Measurements from ENCODE around the gene RCAN2.

The RCAN2 gene

GRCh38 chr6:46312654-46313053 is 178.6 kb downstream of the RCAN2 start:
- no peaks in the 10 kb centered on the region for H3K4me1 ChIP-seq (ENCODE audit: control insufficient read depth, insufficient read depth, low read length)
- H3K27me3 ChIP-seq (ENCODE audit: control insufficient read depth, insufficient read depth, low read length), result no peaks in the 10 kb centered on the region
- H3K36me3 ChIP-seq (ENCODE audit: control insufficient read depth, insufficient read depth, low read length), result no peaks in the 10 kb centered on the region
- no peaks in the 10 kb centered on the region for H3K9me3 ChIP-seq (ENCODE audit: control insufficient read depth, low read length)
- no peak overlapping the region for H3K9ac ChIP-seq (ENCODE audit: low read length)
- H3K4me3 ChIP-seq (ENCODE audit: low read length), result no peak overlapping the region

- Histone ChIP-seq H3K4me3 (ENCODE audit: low read length) (no peak overlapping the region), H3K9ac (ENCODE audit: low read length) (no peak overlapping the region), H3K4me1 (ENCODE audit: control insufficient read depth, insufficient read depth, low read length) (no peaks in the 10 kb centered on the region), H3K36me3 (ENCODE audit: control insufficient read depth, insufficient read depth, low read length) (no peaks in the 10 kb centered on the region), H3K9me3 (ENCODE audit: control insufficient read depth, low read length) (no peaks in the 10 kb centered on the region), H3K27me3 (ENCODE audit: control insufficient read depth, insufficient read depth, low read length) (no peaks in the 10 kb centered on the region)
Observed at GRCh38 chr6:46310196-46310595, 181.1 kb downstream of the RCAN2 start.

- Histone ChIP-seq H3K9me3 (ENCODE audit: control insufficient read depth, low read length) (no peaks in the 10 kb centered on the region), H3K4me3 (ENCODE audit: low read length) (no peak overlapping the region), H3K27me3 (ENCODE audit: control insufficient read depth, insufficient read depth, low read length) (no peaks in the 10 kb centered on the region), H3K9ac (ENCODE audit: low read length) (no peak overlapping the region), H3K36me3 (ENCODE audit: control insufficient read depth, insufficient read depth, low read length) (no peaks in the 10 kb centered on the region), H3K4me1 (ENCODE audit: control insufficient read depth, insufficient read depth, low read length) (no peaks in the 10 kb centered on the region)
Observed at GRCh38 chr6:46306431-46306830, 184.8 kb downstream of the RCAN2 start.

- no peaks in the 10 kb centered on the region for H3K9me3 ChIP-seq (ENCODE audit: control insufficient read depth, low read length)
- no peaks in the 10 kb centered on the region for H3K36me3 ChIP-seq (ENCODE audit: control insufficient read depth, insufficient read depth, low read length)
- no peak overlapping the region for H3K9ac ChIP-seq (ENCODE audit: low read length)
- H3K27me3 ChIP-seq (ENCODE audit: control insufficient read depth, insufficient read depth, low read length), result no peaks in the 10 kb centered on the region
- no peaks in the 10 kb centered on the region for H3K4me1 ChIP-seq (ENCODE audit: control insufficient read depth, insufficient read depth, low read length)
- no peak overlapping the region for H3K4me3 ChIP-seq (ENCODE audit: low read length)
Observed at GRCh38 chr6:46305833-46306232, 185.4 kb downstream of the RCAN2 start.

GRCh38 chr6:46305236-46305635 is 186.0 kb downstream of the RCAN2 start:
- H3K9me3 ChIP-seq (ENCODE audit: control insufficient read depth, low read length), result no peaks in the 10 kb centered on the region
- H3K4me1 ChIP-seq (ENCODE audit: control insufficient read depth, insufficient read depth, low read length), result no peaks in the 10 kb centered on the region
- no peaks in the 10 kb centered on the region for H3K27me3 ChIP-seq (ENCODE audit: control insufficient read depth, insufficient read depth, low read length)
- H3K36me3 ChIP-seq (ENCODE audit: control insufficient read depth, insufficient read depth, low read length), result no peaks in the 10 kb centered on the region
- no peak overlapping the region for H3K4me3 ChIP-seq (ENCODE audit: low read length)
- no peak overlapping the region for H3K9ac ChIP-seq (ENCODE audit: low read length)

GRCh38 chr6:46302816-46303215 is 188.4 kb downstream of the RCAN2 start:
- Histone ChIP-seq H3K36me3 (ENCODE audit: control insufficient read depth, insufficient read depth, low read length) (no peaks in the 10 kb centered on the region), H3K4me3 (ENCODE audit: low read length) (no peak overlapping the region), H3K27me3 (ENCODE audit: control insufficient read depth, insufficient read depth, low read length) (no peaks in the 10 kb centered on the region), H3K9ac (ENCODE audit: low read length) (no peak overlapping the region), H3K4me1 (ENCODE audit: control insufficient read depth, insufficient read depth, low read length) (no peaks in the 10 kb centered on the region), H3K9me3 (ENCODE audit: control insufficient read depth, low read length) (no peaks in the 10 kb centered on the region)

GRCh38 chr6:46302176-46302575 is 189.1 kb downstream of the RCAN2 start:
- H3K4me1 ChIP-seq (ENCODE audit: control insufficient read depth, insufficient read depth, low read length), result no peaks in the 10 kb centered on the region
- H3K9ac ChIP-seq (ENCODE audit: low read length), result no peak overlapping the region
- no peaks in the 10 kb centered on the region for H3K9me3 ChIP-seq (ENCODE audit: control insufficient read depth, low read length)
- no peaks in the 10 kb centered on the region for H3K36me3 ChIP-seq (ENCODE audit: control insufficient read depth, insufficient read depth, low read length)
- no peaks in the 10 kb centered on the region for H3K27me3 ChIP-seq (ENCODE audit: control insufficient read depth, insufficient read depth, low read length)
- no peak overlapping the region for H3K4me3 ChIP-seq (ENCODE audit: low read length)

- Histone ChIP-seq H3K36me3 (ENCODE audit: control insufficient read depth, insufficient read depth, low read length) (no peaks in the 10 kb centered on the region), H3K4me3 (ENCODE audit: low read length) (no peak overlapping the region), H3K9me3 (ENCODE audit: control insufficient read depth, low read length) (no peaks in the 10 kb centered on the region), H3K27me3 (ENCODE audit: control insufficient read depth, insufficient read depth, low read length) (no peaks in the 10 kb centered on the region), H3K4me1 (ENCODE audit: control insufficient read depth, insufficient read depth, low read length) (no peaks in the 10 kb centered on the region), H3K9ac (ENCODE audit: low read length) (no peak overlapping the region)
Observed at GRCh38 chr6:46299253-46299652, 192.0 kb downstream of the RCAN2 start.

GRCh38 chr6:46296586-46296985 is 194.7 kb downstream of the RCAN2 start:
- Histone ChIP-seq H3K27me3 (ENCODE audit: control insufficient read depth, insufficient read depth, low read length) (no peaks in the 10 kb centered on the region), H3K4me3 (ENCODE audit: low read length) (no peak overlapping the region), H3K4me1 (ENCODE audit: control insufficient read depth, insufficient read depth, low read length) (no peaks in the 10 kb centered on the region), H3K36me3 (ENCODE audit: control insufficient read depth, insufficient read depth, low read length) (no peaks in the 10 kb centered on the region), H3K9ac (ENCODE audit: low read length) (no peak overlapping the region), H3K9me3 (ENCODE audit: control insufficient read depth, low read length) (no peaks in the 10 kb centered on the region)

- H3K9ac ChIP-seq (ENCODE audit: low read length), result no peak overlapping the region
- no peaks in the 10 kb centered on the region for H3K4me1 ChIP-seq (ENCODE audit: control insufficient read depth, insufficient read depth, low read length)
- no peak overlapping the region for H3K4me3 ChIP-seq (ENCODE audit: low read length)
- H3K27me3 ChIP-seq (ENCODE audit: control insufficient read depth, insufficient read depth, low read length), result no peaks in the 10 kb centered on the region
- H3K9me3 ChIP-seq (ENCODE audit: control insufficient read depth, low read length), result no peaks in the 10 kb centered on the region
- no peaks in the 10 kb centered on the region for H3K36me3 ChIP-seq (ENCODE audit: control insufficient read depth, insufficient read depth, low read length)
Observed at GRCh38 chr6:46293641-46294316, 197.5 kb downstream of the RCAN2 start.

- no peak overlapping the region for H3K4me3 ChIP-seq (ENCODE audit: low read length)
- no peak overlapping the region for H3K9ac ChIP-seq (ENCODE audit: low read length)
- H3K27me3 ChIP-seq (ENCODE audit: control insufficient read depth, insufficient read depth, low read length), result no peaks in the 10 kb centered on the region
- no peaks in the 10 kb centered on the region for H3K4me1 ChIP-seq (ENCODE audit: control insufficient read depth, insufficient read depth, low read length)
- no peaks in the 10 kb centered on the region for H3K36me3 ChIP-seq (ENCODE audit: control insufficient read depth, insufficient read depth, low read length)
- no peaks in the 10 kb centered on the region for H3K9me3 ChIP-seq (ENCODE audit: control insufficient read depth, low read length)
Observed at GRCh38 chr6:46291880-46292279, 199.4 kb downstream of the RCAN2 start.

GRCh38 chr6:46291275-46291633 is 200.0 kb downstream of the RCAN2 start:
- H3K9ac ChIP-seq (ENCODE audit: low read length), result no peak overlapping the region
- no peaks in the 10 kb centered on the region for H3K9me3 ChIP-seq (ENCODE audit: control insufficient read depth, low read length)

More at GRCh38 chr6:46291275-46291633, 200.0 kb downstream of the RCAN2 start:
- H3K4me1 ChIP-seq (ENCODE audit: control insufficient read depth, insufficient read depth, low read length), result no peaks in the 10 kb centered on the region
- no peaks in the 10 kb centered on the region for H3K36me3 ChIP-seq (ENCODE audit: control insufficient read depth, insufficient read depth, low read length)
- no peaks in the 10 kb centered on the region for H3K27me3 ChIP-seq (ENCODE audit: control insufficient read depth, insufficient read depth, low read length)
- no peak overlapping the region for H3K4me3 ChIP-seq (ENCODE audit: low read length)
